K562 (cell line): ENCODE measurements around the gene NCBP2. TPM values are rescaled to one million over a fixed set of nuclear protein-coding genes. Genes with fewer than 3 reads are reported as not detected.

Experiments used
- CCNT2 ChIP-seq: IDR thresholded peaks from 2 replicates; pipeline ENCODE4 v1.6.1; 2011; ENCODE audit warnings: borderline replicate concordance, low read depth, mild to moderate bottlenecking, moderate library complexity, mixed read lengths, low read length; ENCODE audit not compliant: insufficient read length; ENCODE audit errors: extremely low read depth
- CEBPG ChIP-seq, 3 experiments: fragments of 200-800 bp in 1 of 3; sonication (Bioruptor generic) in 1 of 3; sonication (generic) in 1 of 3; formaldehyde crosslinking in 1 of 3; IDR thresholded peaks in 2 of 3; conservative IDR thresholded peaks in 1 of 3; 2 replicates each; pipeline versions ENCODE4 v1.6.1 to v1.8.0; 2016 to 2022; ENCODE audit warnings: missing compliant biosample characterization in 2 of 3, missing genetic modification characterization in 2 of 3, mild to moderate bottlenecking in 1 of 3, missing genetic modification reagents in 1 of 3
- E2F3 ChIP-seq: fragments of 250-450 bp; sonication (Bioruptor Pico); IDR thresholded peaks from 2 replicates; pipeline ENCODE4 v1.4.0; 2020; ENCODE audit warnings: mild to moderate bottlenecking
- FOXJ3 ChIP-seq: sonication (generic); formaldehyde crosslinking; IDR thresholded peaks from 2 replicates; pipeline ENCODE4 v1.4.0; 2020; ENCODE audit warnings: mild to moderate bottlenecking, missing genetic modification reagents
- MGA ChIP-seq: fragments of 450-650 bp; IDR thresholded peaks from 2 replicates; pipeline ENCODE4 v1.6.1; 2016; ENCODE audit warnings: mild to moderate bottlenecking, moderate library complexity
- SMC3 ChIP-seq: conservative IDR thresholded peaks from 2 replicates; pipeline ENCODE4 v1.6.1; 2011; ENCODE audit warnings: low read depth, low read length, improper control_type of control experiment; ENCODE audit not compliant: insufficient read depth
- ZBTB7A ChIP-seq: IDR thresholded peaks from 2 replicates; pipeline ENCODE4 v1.6.1; 2011; ENCODE audit warnings: low read depth, mild to moderate bottlenecking, low read length, moderate library complexity, borderline replicate concordance; ENCODE audit not compliant: control insufficient read depth
- ZSCAN29 ChIP-seq: fragments of 450-650 bp; IDR thresholded peaks from 2 replicates; pipeline ENCODE4 v1.6.1; 2017
- polyA plus RNA-seq, 8 experiments: library from polyadenylated mRNA; depleted of rRNA in 4 of 8; stranded (reverse) in 5 of 8; unstranded in 3 of 8; fragments of >200 nt; fragmentation: Nextera tagmentation in 2 of 8; fragmentation: Illumina TruSeq in 1 of 8; extraction: Ambion mirVana in 2 of 8; extraction: Trizol in 1 of 8; gene quantifications; 2 replicates each; pipeline versions ENCODE4 v1.2.1 to v1.2.3, GENCODE V29; 2011 to 2014; ENCODE audit warnings: inconsistent platforms in 1 of 8, missing spikeins in 1 of 8
- total RNA-seq, 7 experiments: library from RNA; depleted of rRNA in 6 of 7; stranded (reverse); fragments of >200 nt in 6 of 7; fragmentation: Illumina TruSeq in 2 of 7; extraction: Trizol in 2 of 7; gene quantifications; 2 replicates each; pipeline versions ENCODE4 v1.2.1 to v1.2.3, GENCODE V29; 2011 to 2021; ENCODE audit warnings: low replicate concordance in 1 of 7
- TF ChIP-seq, protein P1 (sequence below): fragments of 450-650 bp; IDR thresholded peaks from 2 replicates; pipeline ENCODE4 v1.6.1; 2016; ENCODE audit warnings: low read depth, mild to moderate bottlenecking, moderate library complexity
- TF ChIP-seq, protein P2 (sequence below): IDR thresholded peaks from 2 replicates; pipeline ENCODE4 v1.6.1; 2011; ENCODE audit not compliant: insufficient read length; ENCODE audit errors: extremely low read depth

Gene NCBP2
- total and polyA plus RNA-seq, 9 of the 15 experiments (the other 6 are each of a cell fraction or from before 2014, with no cell fraction given): 56.4 to 102 (median 82.3) TPM

GRCh38 chr3:196968233-196969133 is 26.2 kb upstream of the NCBP2 start, which contains the start of gene PIGZ (continued):
- TF ChIP-seq CCNT2 (peak; percentile 48), FOXJ3 (CRISPR knock-in tag) (no peak), ZSCAN29 (no peak), CEBPG (CRISPR knock-in tag; IDR thresholded peaks at IDR 0.05) (no peak), CEBPG (tag; conservative IDR thresholded peaks at IDR 0.05 in 1 of 2, IDR thresholded peaks at IDR 0.05 in 1 of 2) (no peak), ZBTB7A (peak; percentile 88; the same call in 1 of the 2 replicates), MGA (peak; percentile 72), SMC3 (no peak), E2F3 (no peak)
- TF ChIP-seq, protein P1, sequence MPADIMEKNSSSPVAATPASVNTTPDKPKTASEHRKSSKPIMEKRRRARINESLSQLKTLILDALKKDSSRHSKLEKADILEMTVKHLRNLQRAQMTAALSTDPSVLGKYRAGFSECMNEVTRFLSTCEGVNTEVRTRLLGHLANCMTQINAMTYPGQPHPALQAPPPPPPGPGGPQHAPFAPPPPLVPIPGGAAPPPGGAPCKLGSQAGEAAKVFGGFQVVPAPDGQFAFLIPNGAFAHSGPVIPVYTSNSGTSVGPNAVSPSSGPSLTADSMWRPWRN: no peak
- TF ChIP-seq, protein P2, sequence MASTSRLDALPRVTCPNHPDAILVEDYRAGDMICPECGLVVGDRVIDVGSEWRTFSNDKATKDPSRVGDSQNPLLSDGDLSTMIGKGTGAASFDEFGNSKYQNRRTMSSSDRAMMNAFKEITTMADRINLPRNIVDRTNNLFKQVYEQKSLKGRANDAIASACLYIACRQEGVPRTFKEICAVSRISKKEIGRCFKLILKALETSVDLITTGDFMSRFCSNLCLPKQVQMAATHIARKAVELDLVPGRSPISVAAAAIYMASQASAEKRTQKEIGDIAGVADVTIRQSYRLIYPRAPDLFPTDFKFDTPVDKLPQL: no peak
